Activated CD8-positive, alpha-beta memory T cell treated with anti-CD3 and anti-CD28 coated beads, Interleukin-2, amount 50 U/mL, for 4 hours (primary cell): ENCODE results near the gene UIMC1.

Experiments used
- DNase-seq: peaks from one replicate; pipeline ENCODE4 v3.0.0-alpha.2; 2020

Gene UIMC1

DNA sequence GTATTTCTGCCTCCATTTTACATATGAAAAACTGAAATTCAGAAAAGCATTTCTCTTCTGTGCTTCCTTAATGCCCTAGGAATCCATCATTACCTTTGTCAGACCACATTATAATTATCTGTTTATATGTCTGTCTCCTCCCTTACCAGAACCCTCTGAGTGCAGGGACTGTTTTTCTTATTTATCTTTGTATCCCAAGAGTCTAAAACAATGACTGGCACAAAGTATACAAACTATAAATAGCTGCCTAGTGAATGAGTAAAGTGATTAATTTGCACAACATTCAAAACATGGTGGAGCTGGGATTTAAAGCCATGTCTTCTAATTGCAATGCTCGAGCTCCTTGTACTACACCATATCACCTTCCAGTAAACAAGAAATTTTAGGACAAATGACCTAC, 58.1 kb downstream of the UIMC1 start:
- DNase-seq = no peak

DNA sequence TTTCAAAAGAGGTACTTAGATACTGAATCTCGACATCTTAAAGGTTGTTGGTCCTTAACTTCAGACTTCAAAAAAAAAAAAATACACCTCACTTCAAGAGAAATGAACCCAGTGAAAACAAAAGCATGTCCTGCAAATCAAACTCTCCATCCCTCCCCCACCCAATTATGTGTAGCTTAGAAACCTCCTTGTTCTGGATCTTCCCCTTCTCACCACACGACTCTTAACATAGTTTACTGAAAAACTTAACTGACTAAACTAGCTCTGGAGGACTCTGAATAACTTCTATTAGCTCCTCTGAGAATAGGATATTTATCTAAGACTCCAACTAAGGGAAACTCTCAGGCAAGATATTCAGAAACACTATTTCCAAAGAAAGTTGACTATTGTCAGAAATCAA, 58.7 kb downstream of the UIMC1 start:
- DNase-seq = no peak

DNA sequence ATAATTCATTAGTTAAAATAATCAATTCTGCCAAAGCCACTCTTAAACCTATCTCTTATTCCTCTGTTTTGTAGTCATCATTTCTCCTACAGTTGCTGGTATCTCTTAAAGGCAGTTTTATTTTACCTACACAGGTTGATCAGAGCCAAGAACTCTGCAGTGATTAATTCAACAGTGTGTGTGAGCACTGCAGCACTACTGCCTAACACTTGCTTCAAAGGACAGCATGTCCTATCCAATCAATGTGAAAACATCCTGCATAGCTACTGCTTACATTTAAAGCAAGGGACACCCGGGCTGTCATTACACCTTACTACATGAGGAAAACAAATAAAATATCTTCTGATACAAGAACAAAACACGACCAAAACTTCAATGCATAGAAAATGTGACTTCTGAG, 62.3 kb downstream of the UIMC1 start:
- DNase-seq = no peak

DNA sequence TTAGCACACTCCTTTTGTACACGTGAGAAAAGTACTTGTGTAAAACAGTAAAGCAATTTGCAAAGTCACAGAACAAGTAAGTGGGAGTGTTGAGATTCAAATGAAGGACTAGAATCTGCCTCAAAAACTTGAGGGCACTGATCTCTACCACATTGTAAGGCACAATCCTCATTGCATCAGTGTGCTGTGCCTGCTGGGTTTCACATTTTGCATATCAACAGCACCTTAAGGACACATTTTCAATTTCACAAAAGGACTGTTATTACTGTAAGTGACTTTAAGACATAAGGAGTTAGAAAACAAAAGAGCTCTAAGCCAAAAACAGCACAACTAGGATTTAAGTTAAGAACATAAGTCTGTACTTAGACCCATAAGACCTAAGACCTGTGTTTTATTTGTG, 62.8 kb downstream of the UIMC1 start:
- no peak for DNase-seq

DNA sequence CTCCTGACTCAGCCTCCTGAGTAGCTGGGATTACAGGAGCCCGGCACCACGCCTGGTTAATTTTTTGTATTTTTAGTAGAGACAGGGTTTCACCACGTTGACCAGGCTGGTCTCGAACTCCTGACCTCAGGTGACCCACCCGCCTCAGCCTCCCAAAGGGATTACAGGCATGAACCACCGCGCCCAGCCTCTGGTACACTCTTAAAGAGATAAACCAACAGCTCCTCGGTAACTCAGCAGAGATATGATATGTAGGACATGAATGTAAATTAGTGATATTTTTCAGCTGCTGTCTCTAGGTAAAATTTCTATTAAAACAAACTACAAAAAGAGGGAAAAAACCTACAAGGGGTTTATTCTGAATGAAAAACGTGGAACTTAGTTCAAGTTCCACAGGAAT, 64.6 kb downstream of the UIMC1 start:
- DNase-seq = no peak

DNA sequence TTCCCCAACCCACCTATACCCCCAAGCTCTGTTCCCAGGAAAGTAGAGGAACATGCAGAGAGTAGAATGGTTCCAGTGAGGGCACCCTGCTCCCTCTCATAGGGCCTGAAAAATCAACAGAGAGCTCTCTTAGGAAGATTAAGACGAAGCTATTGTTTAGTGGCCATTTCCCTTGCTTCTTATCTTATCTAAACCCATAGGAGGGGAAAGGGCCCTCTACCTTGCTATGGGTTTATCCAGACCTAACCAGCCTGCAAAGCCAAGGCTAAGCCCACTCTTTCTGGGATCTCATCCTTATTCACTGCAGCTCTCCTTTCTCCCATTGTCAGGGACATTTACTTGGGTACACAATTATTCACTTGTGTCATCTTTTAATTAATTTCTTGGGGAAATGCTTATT, 68.1 kb downstream of the UIMC1 start:
- DNase-seq = no peak

DNA sequence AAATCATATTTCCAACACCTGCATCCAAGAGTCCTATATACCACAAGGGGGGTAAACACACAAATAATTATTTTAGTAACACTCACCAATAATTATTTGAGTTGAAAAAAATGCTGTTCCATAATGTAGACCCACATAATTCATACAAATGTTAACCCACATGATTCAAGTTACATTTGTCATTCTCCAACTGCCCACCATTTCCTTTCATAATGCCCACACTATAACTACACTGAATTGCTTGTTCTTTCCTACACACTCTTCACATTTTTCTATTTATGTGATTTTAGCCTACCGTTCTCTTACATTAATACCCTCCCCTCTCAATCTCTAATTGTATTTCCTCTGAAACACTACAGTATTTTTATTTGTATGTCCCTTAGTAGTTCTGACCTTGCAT, 71.6 kb downstream of the UIMC1 start:
- no peak for DNase-seq

DNA sequence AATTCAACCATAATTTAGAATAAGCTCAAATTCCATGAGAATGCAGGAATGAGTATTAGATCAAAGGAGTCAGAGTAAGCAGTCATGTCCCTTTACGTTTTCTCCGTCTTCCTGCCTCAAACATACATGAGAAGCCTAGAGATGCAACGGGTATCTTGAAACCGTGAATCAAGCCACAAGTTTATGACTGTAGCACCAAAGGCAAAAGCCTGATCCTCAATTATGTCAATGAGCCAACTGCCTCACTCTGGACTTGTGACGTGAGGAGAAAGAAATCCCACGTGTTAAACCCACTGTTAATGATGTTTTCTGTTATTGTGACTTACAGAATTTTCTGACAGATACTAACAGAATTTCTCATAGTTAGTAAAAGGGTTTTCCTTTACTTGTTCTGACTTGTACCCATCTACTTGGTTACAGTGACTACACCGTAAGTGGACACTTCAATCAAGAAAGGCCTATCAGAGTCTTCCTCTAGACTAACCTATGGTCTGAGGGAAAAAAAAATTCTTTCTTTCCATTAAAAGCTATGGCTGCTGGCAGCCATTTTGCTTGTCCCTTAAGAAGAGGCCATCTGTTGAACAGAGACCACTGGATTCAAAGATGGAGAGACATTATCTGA, 72.2 kb downstream of the UIMC1 start:
- no peak for DNase-seq

DNA sequence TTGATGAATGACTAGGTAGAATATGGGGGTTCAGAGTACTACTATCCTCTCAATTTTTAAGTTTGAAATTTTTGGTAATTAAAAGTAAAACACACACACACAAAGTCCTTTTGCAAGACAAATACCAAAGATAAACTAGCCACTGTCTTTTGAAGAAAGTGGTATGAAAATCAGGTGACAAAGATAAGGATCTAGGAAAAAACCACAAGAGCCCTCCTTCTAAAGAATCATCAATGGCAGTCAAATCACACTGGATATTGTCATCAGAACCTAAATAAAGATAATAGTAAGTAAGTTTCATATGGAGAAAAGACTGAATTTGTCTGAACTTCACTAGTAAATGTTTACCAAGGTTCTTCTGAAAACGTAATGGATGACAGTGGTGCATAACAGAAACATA, 76.9 kb downstream of the UIMC1 start:
- DNase-seq = no peak

DNA sequence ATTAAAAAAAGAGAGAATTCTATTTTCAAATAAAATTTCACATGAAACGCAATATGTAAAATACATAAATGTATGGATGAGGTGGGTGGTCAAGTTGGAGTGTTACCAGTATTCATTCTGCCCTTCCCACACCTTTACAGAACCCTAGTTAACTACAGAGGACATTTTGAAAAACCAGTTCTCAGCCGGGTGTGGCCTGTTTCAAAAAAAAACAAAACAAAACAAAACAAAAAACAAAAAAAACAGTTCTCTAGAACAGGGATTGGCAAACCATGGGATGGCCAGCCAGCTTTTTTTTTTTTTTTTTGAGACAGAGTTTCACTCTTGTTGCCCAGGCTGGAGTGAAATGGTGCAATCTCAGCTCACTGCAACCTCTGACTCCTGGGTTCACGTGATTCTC, 79.0 kb downstream of the UIMC1 start:
- no peak for DNase-seq

DNA sequence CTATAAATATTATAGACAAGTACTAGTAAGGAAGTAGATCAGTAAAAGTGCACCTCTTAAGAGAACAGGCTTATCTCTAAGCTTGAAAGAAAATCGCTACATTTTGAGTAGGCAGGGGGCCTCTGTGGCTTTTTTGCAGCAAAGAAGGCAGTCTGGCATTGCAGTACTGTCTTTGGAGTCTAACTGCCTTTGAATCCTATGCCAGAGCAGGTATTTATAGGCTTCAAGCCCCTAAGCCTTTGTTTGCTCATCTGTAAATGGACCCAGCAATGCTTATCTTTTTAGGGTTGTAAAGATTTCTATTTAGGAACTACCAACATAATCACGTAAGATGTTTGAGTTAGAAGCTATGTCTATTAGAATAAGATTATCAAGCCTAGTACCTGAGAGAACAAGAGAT, 83.8 kb downstream of the UIMC1 start:
- DNase-seq = no peak

DNA sequence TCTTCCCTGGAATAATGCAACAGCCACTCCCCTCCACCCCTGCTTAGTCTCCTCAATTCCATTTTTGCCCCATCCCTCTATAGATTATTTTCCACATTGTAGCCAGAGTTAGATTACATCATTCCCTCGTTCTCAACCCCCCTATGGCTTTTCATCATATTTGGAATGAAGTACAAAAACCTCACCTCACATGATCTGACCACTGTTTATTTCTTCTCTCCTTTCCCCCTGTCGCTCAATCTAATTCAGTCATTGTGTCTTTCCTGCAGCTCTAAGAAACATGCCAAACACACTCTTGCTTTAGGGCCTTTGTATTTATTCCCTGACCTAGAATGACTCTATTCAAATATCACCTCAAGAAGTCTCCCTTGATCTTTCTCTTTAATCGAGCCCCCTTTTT, 84.9 kb downstream of the UIMC1 start:
- DNase-seq = no peak

DNA sequence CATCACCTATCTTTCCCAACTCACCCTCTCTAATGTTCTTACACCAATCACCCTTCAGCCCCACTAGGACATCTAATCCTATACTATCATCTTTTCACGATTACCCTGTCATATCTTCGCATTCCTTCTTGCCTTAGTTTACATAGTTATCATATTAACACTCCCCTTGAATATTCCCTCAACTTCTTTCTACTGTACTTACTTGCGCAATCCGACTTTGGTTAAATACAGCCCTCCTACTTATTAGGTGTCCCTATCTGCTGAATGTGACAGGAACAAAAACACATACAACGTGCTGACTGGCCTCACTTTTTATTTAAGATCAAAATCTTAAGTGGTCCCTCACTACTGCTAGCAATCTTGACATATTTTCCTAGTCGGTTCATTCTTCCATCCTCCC, 88.0 kb downstream of the UIMC1 start:
- DNase-seq = no peak

DNA sequence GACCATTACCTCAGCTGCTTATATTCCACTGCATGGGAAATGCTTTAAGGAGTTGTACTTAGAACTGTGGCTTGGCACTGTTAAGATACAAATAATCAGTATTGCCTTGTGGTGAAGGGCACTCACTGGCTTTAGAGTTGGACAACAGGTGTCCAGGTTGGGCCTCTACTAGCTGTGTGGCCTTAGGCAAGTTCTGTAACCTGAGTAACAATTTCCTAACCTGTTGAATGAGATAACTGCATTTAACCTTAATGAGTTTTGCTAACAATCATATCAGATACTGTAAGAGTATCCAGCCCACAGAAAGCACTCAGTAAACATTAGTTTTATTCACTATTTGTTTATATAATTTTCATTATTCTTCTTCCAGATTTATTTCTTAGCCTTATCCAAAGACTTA, 90.2 kb downstream of the UIMC1 start:
- DNase-seq = no peak

DNA sequence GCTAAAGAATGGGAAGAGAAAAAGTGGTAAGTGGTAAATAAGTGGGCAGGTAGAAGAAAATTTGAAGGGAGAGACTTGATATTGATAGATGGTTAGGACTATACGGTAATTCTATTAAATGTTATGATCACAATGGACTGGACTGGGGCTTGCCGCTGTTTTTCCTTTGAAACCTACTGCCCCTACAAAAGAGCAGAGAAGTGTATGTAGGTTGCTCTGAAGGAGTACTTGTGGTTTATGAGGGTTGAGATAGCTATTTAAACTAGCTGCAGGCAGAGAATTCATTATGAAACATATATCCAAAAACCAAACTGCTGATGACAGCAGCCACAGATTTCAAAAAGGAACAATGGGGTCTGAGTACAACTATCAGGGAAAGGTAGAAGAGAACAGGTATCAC, 90.7 kb downstream of the UIMC1 start:
- no peak for DNase-seq

DNA sequence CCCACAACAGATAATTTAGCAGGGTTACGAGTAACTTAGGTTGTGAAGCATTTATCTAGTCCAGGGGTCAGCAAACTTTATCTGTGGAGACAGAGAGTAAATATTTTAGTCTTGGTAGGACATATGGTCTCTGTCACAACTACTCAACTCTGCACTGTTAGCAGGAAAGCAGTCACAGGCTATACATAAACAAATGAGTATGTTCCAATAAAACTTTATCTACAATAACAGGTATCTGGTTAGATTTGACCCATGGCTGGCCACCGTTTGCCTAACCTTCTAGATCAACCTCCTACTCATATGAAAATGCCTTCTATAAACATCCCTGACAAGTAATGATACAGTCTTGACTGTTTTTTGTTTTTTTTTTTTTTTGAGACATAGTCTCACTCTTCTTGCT, 94.5 kb downstream of the UIMC1 start:
- DNase-seq = no peak

DNA sequence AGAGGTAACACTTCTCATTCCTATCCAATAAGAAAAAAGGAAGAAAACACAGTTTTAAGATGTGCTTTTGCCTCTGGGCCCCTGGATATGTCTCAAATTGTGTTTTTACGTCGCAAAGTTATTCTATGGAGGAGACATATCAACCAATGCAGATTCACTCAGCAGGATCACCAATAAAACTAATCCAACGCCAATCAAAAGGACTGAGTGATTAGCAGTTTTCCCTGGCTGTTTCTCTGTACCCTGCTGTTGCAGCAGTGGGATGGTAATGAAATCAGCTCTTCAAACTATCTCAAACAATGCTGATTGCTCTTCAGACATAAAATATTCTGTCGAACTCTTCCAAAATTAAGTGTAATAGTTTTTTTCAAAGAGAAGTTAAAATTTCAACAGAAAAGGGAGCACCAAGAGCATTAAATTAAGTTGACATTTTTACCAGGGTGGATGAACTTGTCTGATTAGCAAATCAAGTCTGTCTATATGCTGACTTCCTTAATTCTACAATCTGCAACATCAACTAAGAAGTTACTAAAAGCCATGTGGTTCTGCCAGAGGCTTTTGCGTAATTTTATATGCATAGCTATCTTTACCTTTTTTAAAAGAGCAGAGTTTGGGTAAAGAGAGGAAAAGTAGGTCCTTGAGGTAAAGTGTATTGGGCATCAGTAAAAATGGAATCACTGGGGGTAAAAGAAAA, 97.8 kb downstream of the UIMC1 start:
- DNase-seq = no peak

DNA sequence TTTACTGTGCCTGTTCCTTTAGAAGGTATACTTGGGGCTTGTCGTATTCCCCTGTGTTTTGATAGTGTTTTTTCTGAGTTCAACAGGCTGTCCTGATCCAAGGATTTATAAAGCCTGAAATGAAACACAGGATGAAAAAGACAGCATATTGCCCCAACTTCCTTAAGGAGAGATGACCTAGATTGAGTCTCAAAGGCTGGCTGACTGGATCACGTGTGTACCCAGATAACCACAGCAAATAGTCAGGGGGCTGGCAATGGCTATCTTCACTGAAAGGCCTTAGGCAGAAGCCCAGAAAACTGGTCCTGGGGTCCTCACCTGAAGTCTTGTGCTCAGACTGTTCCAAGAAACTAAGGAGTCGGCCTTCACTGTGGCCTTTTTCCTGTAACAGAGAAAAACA, 99.8 kb downstream of the UIMC1 start:
- no peak for DNase-seq

DNA sequence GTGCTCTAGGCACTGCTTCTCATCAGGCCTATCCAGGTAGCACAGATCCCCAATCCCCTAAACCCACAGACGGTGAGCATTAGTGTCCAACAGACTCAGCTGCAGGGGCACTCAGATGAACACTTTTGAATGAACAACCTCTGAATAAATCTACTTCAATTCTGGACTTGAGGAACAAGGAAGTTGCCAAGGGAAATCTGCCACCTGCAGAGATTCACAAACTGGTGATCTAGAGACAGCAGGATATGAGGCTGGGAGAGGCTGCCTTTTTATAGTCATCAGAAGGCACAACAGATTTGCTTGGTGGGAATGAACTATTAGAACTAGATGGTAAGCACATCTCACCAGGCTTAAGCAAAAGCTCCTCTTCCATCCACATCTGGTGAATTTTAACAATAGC, 100.5 kb downstream of the UIMC1 start:
- DNase-seq = no peak

DNA sequence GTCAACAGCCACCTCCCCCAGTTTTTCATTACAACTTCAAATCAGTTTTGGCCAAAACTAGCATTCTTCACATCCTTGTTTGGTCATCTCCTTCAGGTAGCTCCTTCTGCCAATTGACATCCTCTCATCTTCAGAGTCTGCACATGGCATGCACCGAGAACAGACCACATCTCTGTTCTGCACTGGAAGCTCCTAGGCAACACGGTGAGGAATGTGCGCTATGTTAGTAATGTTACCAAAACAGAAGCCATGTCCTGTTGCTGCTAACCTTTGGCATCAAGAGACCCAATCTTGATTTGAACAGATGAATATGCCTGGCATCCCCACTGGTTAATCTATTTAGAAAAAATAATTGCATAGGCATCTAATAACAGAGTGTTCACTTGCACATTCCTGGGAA, 102.3 kb downstream of the UIMC1 start:
- no peak for DNase-seq

DNA sequence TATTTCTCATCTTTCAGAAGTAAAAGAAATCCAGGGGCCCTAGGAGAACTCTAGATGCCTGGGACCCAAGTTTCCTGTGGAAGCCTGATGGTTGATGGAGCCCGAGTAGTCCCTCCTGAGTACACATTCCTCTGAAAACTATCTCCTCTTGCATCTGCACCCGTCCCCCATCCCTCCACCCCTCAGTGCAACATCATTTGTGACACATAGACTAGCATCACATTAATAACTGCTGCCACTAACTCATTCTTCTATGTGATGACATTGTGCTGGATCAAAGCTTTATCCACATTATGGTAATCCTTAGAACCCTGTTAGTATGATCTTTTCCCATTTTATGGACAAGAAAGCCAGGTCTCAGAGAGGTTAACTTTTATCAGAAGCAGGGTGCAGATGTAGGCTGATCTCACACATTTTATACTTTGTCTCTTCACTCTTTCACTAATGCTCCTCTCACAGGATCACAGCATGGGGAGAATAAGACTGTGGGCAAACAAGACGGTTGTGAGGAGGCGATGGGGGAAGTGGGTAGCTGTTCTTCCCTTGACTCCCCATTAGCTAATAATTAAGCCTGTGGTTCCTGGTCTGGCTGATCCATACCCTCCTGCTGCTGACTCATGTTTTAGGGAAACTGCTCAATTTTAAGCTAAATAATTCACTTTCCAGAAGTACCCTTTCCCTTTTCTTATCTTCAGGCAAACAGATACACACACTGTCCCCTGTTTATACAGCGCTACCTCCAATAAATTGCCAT, 103.5 kb downstream of the UIMC1 start:
- no peak for DNase-seq

DNA sequence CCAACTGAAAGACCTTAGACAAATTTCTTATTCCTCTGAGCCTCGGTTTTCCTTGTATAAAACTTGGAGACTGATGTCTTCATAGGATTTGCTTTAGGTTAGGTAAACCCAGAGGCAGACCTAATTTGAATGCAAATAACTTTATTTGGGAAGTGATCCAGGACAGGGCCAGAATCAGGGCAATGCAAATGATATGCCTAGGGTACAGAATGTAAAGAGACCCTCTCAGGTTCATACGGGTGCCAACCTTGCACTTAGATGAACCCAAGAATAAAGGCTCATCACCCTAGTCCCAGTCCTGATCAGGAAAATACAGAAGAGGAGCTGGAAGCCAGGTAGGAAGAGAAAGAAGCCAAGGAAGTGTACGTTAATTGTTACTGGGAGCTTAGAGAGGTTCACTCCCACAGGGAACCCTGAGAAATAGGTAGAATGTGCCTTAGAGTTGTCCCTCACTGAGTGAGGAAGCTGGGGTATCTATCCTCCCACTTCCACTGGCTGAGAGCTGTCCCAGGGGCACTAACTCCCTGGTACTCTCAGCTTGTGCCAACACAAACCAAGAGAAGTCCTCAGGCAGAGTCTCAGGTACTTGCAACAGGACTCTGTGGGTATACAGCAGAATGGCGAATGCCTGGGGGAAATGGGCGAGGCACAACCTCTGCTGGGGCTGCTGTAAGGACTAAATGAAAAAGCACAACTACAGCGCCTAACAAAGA, 104.3 kb downstream of the UIMC1 start:
- no peak for DNase-seq

DNA sequence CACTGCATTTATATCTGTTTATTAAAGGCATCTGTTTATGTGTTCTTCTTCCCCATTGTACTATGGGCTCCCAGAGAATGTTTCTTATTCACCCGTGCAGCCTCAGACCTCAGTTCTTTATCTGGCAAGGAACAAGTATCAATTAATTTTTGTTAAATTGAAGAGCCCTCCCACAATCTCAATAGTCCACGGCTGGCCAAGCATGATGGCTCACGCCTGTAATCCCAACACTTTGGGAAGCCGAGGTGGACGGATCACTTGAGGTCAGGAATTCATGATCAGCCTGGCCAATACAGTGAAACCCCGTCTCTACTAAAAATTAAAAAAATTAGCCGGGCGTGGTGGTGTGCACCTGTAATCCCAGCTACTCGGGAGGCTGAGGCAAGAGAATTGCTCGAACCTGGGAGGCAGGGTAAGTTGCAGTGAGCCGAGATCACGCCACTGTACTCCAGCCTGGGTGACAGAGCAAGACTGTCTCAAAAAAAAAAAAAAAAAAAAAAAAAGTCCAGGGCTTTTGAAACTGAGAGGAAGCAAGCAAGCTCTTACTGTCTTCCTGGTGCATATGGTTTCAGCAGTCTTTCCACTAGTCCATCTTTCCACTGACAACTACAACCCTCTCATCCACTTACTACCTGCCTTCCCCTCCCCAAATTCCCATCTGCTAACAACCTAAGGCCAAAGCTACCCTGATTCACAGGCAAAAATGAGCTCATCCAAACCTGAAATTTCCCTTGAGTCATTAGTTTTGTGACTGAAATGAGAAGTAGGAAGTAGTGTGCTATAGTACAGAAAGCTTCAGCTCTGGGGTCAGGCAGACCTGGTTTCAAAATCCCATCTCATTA, 105.1 kb downstream of the UIMC1 start:
- DNase-seq = no peak
